KMS-11 (cell line): ENCODE results near the gene NOC4L.

ENCODE experiments used
- H2AFZ ChIP-seq: fragments of 200-600 bp; sonication (generic); 2 replicates; pipeline ENCODE4 v1.6.1; 2016; ENCODE audit warnings: antibody characterized with exemption, mixed run types, low read depth
- H3K27ac ChIP-seq: fragments of 200-600 bp; sonication (generic); 2 replicates; pipeline ENCODE4 v1.6.1; 2016; ENCODE audit warnings: mild to moderate bottlenecking, mixed run types
- H3K27me3 ChIP-seq: fragments of 200-600 bp; sonication (generic); 2 replicates; pipeline ENCODE4 v1.6.1; 2017; ENCODE audit warnings: mild to moderate bottlenecking, low read depth, mixed run types, moderate library complexity; ENCODE audit not compliant: insufficient read depth
- H3K36me3 ChIP-seq: fragments of 200-600 bp; sonication (generic); 2 replicates; pipeline ENCODE4 v1.6.1; 2017; ENCODE audit warnings: mild to moderate bottlenecking, mixed run types; ENCODE audit not compliant: insufficient read depth
- H3K4me1 ChIP-seq: fragments of 200-600 bp; sonication (generic); 2 replicates; pipeline ENCODE4 v1.6.1; 2016; ENCODE audit warnings: mild to moderate bottlenecking, low read depth, mixed run types; ENCODE audit not compliant: poor library complexity, severe bottlenecking
- H3K4me2 ChIP-seq: fragments of 200-600 bp; sonication (generic); 2 replicates; pipeline ENCODE4 v1.7.0; 2016; ENCODE audit warnings: mild to moderate bottlenecking, mixed run types
- H3K4me3 ChIP-seq: fragments of 200-600 bp; sonication (generic); IDR thresholded peaks from 2 replicates; pipeline ENCODE4 v1.6.1; 2017; ENCODE audit warnings: low read depth, low read length, mixed read lengths; ENCODE audit not compliant: insufficient read depth
- H3K79me2 ChIP-seq: fragments of 200-600 bp; sonication (generic); 2 replicates; pipeline ENCODE4 v1.6.1; 2016; ENCODE audit warnings: low read depth, mixed run types; ENCODE audit not compliant: insufficient read depth
- H3K9ac ChIP-seq: fragments of 200-600 bp; sonication (generic); 2 replicates; pipeline ENCODE4 v1.6.1; 2016; ENCODE audit warnings: mild to moderate bottlenecking, mixed run types
- H4K20me1 ChIP-seq: fragments of 200-600 bp; sonication (generic); 2 replicates; pipeline ENCODE4 v1.6.1; 2016; ENCODE audit warnings: mild to moderate bottlenecking, mixed run types; ENCODE audit not compliant: insufficient read depth
- TF ChIP-seq, protein P1 (sequence below): fragments of 200-600 bp; sonication (generic); conservative IDR thresholded peaks from 2 replicates; pipeline ENCODE4 v1.6.1; 2017; ENCODE audit warnings: low read depth, mild to moderate bottlenecking, antibody characterized with exemption, low read length, moderate library complexity, mixed read lengths

Gene NOC4L

DNA sequence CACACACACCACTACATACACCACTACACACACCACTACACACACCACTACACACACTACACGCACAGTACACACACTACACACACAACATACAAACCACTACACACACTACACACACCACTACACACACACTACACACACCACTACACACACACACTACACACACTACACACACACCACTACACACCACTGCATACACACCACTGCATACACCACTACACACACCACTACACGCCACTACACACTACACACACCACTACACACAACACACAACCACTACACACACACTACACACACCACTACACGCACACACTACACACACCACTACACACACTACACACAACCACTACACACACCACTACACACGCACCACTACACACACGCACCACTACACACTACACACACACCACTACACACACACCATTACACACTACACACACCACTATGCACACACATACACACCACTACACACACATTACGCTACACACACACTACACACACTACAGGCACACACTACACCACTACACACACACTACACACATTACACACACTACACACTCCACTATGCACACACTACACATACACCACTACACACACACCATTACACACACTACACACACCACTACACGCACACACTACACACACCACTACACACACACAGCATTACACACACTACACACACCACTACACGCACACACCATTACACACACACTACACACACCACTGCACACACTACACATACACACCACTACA lies 12.5 kb downstream of the NOC4L start:
- Histone ChIP-seq H3K79me2 (no peaks in the 10 kb centered on the region), H3K4me1 (no peaks in the 10 kb centered on the region), H3K9ac (no peak overlapping the region), H2AFZ (no peak overlapping the region), H4K20me1 (no peaks in the 10 kb centered on the region), H3K27me3 (no peaks in the 10 kb centered on the region), H3K27ac (no peak overlapping the region), H3K36me3 (no peaks in the 10 kb centered on the region), H3K4me2 (no peak overlapping the region), H3K4me3 (no peak overlapping the region)
- TF ChIP-seq, protein P1, sequence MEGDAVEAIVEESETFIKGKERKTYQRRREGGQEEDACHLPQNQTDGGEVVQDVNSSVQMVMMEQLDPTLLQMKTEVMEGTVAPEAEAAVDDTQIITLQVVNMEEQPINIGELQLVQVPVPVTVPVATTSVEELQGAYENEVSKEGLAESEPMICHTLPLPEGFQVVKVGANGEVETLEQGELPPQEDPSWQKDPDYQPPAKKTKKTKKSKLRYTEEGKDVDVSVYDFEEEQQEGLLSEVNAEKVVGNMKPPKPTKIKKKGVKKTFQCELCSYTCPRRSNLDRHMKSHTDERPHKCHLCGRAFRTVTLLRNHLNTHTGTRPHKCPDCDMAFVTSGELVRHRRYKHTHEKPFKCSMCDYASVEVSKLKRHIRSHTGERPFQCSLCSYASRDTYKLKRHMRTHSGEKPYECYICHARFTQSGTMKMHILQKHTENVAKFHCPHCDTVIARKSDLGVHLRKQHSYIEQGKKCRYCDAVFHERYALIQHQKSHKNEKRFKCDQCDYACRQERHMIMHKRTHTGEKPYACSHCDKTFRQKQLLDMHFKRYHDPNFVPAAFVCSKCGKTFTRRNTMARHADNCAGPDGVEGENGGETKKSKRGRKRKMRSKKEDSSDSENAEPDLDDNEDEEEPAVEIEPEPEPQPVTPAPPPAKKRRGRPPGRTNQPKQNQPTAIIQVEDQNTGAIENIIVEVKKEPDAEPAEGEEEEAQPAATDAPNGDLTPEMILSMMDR = no peak

DNA sequence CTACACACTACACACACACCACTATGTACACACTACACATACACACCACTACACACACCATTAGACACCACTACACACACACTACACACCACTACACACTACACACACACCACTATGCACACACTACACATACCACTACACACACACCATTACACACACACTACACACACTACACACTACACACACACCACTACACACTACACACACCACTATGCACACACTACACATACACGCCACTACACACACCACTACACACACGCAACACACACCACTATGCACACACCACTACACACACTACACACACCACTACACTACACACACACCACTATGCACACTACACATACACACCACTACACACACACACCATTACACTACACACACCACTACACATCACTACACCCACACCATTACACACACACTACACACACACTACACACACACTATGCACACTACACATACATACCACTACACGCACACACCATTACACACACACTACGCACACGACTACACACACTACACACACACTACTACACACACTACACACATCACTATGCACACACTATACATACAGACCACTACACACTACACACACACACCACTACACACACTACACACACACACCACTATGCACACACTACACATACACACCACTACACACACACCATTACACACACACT lies 13.6 kb downstream of the NOC4L start:
- Histone ChIP-seq H3K27ac (no peak overlapping the region), H3K27me3 (no peaks in the 10 kb centered on the region), H4K20me1 (no peaks in the 10 kb centered on the region), H3K4me2 (no peak overlapping the region), H3K79me2 (no peaks in the 10 kb centered on the region), H3K4me3 (no peak overlapping the region), H3K36me3 (no peaks in the 10 kb centered on the region), H2AFZ (no peak overlapping the region), H3K9ac (no peak overlapping the region), H3K4me1 (peaks cover 6% of the 10 kb centered on the region)
- TF ChIP-seq, protein P1 = no peak

DNA sequence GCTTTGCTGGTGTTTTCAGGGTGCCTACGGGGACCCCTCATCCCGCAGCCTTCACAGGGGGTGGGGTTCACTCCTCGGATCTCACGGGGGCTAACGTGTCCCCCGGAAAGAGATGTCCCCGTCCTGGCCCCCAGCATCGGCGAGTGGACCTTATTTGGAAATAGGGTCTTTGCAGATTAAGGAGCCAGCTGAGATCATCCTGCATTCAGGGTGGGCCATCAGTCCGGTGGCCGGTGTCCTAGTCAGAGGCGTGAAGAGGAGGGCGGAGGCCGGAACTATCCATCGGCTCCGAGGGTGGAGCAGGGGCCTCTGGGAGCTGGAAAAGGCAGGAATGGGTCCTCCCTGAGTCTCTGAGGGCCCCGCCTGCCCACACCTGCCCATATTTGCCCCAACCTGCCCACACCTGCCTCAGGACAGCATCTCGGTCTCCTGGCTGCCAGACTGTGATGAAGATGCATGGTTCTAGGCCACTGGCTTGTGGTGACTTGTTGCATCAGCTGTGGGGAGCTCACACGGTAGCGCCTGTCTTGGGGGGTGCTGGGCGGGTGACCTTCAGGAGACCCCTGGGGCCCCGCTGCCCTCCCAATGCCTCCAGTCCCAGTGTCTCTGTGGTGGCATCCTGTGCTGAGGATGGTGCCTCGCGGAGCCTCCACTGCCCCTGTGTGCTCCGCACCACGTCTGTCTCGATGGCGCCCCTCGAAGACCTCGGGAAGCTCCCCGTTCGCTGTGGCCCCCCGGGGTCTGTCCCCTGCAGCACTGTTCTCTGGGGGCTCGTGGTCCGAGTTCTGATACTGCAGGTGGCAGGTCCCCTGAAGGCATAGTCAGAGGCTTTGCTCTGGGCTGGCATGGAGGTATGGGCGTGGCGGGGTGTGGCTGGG lies 14.7 kb downstream of the NOC4L start:
- H3K27me3 ChIP-seq = no peaks in the 10 kb centered on the region
- TF ChIP-seq, protein P1 = no peak
- no peak overlapping the region for H3K4me3 ChIP-seq
- H4K20me1 ChIP-seq = no peaks in the 10 kb centered on the region
- H3K4me1 ChIP-seq = peaks cover 7% of the 10 kb centered on the region
- no peak overlapping the region for H3K9ac ChIP-seq
- H2AFZ ChIP-seq = no peak overlapping the region
- H3K79me2 ChIP-seq = no peaks in the 10 kb centered on the region
- no peak overlapping the region for H3K4me2 ChIP-seq
- no peak overlapping the region for H3K27ac ChIP-seq
- H3K36me3 ChIP-seq = no peaks in the 10 kb centered on the region

DNA sequence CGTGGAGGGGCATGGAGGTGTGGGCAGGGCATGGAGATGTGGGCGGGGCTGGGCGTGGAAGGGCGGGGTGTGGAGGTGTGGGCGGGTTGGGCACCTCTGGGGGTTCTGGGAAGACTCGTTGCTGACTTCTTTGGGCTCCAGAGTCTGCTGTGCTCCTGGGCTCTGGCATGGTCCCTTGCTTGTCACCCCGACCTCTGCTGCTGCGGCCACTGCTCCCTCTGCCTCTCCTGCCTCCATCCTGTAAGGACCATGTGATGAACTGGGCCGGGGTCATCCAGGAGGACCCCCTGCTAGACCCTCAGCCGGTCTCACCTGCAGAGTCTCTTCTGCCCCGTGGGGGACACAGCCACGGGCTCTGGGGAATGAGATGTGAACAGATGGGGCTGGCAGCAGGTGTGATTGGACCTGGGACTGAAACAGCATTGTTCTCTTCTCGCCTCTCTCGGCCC lies 15.3 kb downstream of the NOC4L start:
- no peaks in the 10 kb centered on the region for H3K79me2 ChIP-seq
- H3K4me1 ChIP-seq = peaks cover 7% of the 10 kb centered on the region
- no peak overlapping the region for H2AFZ ChIP-seq
- H3K27ac ChIP-seq = no peak overlapping the region
- no peaks in the 10 kb centered on the region for H3K36me3 ChIP-seq
- no peak overlapping the region for H3K4me2 ChIP-seq
- H4K20me1 ChIP-seq = no peaks in the 10 kb centered on the region
- no peak overlapping the region for H3K9ac ChIP-seq
- no peaks in the 10 kb centered on the region for H3K27me3 ChIP-seq
- TF ChIP-seq, protein P1 = no peak
- no peak overlapping the region for H3K4me3 ChIP-seq
